ENCODE measurements around the gene FOXRED2.

DNA sequence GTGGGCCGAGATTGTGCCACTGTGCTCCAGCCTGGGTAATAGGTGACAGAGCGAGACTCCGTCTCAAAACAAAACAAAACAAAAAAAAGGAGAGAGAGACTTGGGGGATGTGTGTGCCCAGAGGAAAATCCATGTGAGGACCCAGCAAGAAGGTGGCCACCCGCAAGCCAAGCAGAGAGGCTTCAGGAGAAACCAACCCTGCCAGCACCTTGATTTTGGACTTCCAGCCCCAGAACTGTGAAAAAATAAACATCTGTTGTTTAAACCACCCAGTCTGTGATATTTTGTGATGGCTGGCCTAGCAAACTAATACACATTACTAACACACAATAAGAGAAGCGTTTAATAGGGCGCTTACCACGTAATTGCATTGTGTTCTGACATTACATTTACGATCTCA lies 46.6 kb downstream of the FOXRED2 start:
- TF ChIP-seq, protein P1, sequence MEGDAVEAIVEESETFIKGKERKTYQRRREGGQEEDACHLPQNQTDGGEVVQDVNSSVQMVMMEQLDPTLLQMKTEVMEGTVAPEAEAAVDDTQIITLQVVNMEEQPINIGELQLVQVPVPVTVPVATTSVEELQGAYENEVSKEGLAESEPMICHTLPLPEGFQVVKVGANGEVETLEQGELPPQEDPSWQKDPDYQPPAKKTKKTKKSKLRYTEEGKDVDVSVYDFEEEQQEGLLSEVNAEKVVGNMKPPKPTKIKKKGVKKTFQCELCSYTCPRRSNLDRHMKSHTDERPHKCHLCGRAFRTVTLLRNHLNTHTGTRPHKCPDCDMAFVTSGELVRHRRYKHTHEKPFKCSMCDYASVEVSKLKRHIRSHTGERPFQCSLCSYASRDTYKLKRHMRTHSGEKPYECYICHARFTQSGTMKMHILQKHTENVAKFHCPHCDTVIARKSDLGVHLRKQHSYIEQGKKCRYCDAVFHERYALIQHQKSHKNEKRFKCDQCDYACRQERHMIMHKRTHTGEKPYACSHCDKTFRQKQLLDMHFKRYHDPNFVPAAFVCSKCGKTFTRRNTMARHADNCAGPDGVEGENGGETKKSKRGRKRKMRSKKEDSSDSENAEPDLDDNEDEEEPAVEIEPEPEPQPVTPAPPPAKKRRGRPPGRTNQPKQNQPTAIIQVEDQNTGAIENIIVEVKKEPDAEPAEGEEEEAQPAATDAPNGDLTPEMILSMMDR (IDR thresholded peaks at IDR 0.05) = no peak
- TF ChIP-seq RCOR1 (IDR thresholded peaks at IDR 0.05; ENCODE audit: low read length) (no peak), EZH2phosphoT487 (IDR thresholded peaks at IDR 0.05; ENCODE audit: borderline replicate concordance, low read depth) (no peak), NRF1 (IDR thresholded peaks at IDR 0.05; ENCODE audit: low read depth, low read length) (no peak), POLR2AphosphoS5 (IDR thresholded peaks at IDR 0.05; ENCODE audit: low read depth, low read length) (no peak), EP300 (IDR thresholded peaks at IDR 0.05; ENCODE audit: borderline replicate concordance in 1 of 2, low read depth in 1 of 2, low read length in 1 of 2) (no peak), RFX5 (IDR thresholded peaks at IDR 0.05; ENCODE audit: low read length) (no peak), TAF1 (IDR thresholded peaks at IDR 0.05; ENCODE audit: borderline replicate concordance, low read depth, low read length) (no peak)

Measured in SK-N-SH (cell line).